ENCODE measurements around the gene MMRN1.

Gene MMRN1

GRCh38 chr4:89997171-89997704, 102.6 kb downstream of the MMRN1 start:
- TF ChIP-seq POLR2A (IDR thresholded peaks at IDR 0.05; ENCODE audit: low read depth, low read length), result no peak
- FAIRE-seq, result no peak
- DNase-seq (ENCODE audit: insufficient read length, low spot score), result no peak

- DNase-seq (ENCODE audit: insufficient read length, low spot score) (no peak), FAIRE-seq (no peak)
- no peak for TF ChIP-seq POLR2A (IDR thresholded peaks at IDR 0.05; ENCODE audit: low read depth, low read length)
These were observed 103.9 kb downstream of the MMRN1 start for GRCh38 chr4:89998469-89999011.

- FAIRE-seq (no peak), DNase-seq (ENCODE audit: insufficient read length, low spot score) (no peak)
- no peak for TF ChIP-seq POLR2A (IDR thresholded peaks at IDR 0.05; ENCODE audit: low read depth, low read length)
These were observed 106.4 kb downstream of the MMRN1 start for GRCh38 chr4:90001023-90001422.

GRCh38 chr4:90002441-90003062, 107.9 kb downstream of the MMRN1 start:
- FAIRE-seq (no peak), DNase-seq (ENCODE audit: insufficient read length, low spot score) (no peak)
- no peak for TF ChIP-seq POLR2A (IDR thresholded peaks at IDR 0.05; ENCODE audit: low read depth, low read length)

Measured in H54 (cell line).